Fibroblast of skin of right biceps (primary cell): ENCODE results near the gene CCT6B.
"Not testable (repeated sequence)": the region's sequence is repeated elsewhere in the genome, so short reads cannot be mapped to it uniquely, and the experiment has no call there.

Experiments
- DNase-seq: peaks from one replicate; pipeline ENCODE4 v3.0.0-alpha.2; 2013

CCT6B gene, protein sequence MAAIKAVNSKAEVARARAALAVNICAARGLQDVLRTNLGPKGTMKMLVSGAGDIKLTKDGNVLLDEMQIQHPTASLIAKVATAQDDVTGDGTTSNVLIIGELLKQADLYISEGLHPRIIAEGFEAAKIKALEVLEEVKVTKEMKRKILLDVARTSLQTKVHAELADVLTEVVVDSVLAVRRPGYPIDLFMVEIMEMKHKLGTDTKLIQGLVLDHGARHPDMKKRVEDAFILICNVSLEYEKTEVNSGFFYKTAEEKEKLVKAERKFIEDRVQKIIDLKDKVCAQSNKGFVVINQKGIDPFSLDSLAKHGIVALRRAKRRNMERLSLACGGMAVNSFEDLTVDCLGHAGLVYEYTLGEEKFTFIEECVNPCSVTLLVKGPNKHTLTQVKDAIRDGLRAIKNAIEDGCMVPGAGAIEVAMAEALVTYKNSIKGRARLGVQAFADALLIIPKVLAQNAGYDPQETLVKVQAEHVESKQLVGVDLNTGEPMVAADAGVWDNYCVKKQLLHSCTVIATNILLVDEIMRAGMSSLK

DNA sequence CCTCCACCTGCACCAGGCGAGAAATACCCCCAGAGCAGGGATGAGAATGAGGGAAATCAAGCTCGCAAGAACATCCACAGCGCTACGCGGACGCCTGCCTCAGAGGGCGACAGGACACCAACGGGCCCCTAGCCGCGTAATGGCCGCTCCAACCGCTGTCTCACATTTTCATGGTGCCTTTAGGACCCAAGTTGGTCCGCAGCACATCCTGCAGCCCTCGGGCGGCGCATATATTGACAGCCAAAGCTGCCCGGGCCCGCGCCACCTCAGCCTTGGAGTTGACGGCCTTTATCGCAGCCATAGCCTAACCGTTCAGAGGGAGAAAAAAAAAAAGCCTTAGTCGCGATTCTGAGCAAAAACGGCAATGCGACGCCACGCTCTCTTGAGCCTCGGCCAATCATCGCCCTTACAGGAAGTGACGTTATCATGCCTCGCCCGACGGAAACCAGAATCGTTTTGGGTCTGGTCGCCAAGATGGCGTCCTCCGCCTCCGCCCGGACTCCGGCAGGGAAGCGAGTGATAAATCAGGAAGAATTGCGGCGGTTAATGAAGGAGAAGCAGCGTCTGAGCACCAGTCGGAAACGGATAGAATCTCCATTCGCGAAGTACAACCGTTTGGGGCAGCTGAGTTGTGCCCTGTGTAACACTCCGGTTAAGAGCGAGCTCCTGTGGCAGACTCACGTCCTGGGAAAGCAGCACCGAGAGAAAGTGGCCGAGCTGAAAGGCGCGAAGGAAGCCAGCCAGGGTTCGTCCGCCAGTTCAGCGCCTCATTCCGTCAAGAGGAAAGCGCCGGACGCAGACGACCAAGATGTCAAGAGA lies at the start of gene CCT6B, which contains the start of gene ZNF830:
Gene CCT6B, minus strand, starts transcription at position 368 of the 819 bp plus-strand sequence. Its CDS starts 67 bp downstream, at position 301.
Gene ZNF830, plus strand, starts transcription at position 448 of the 819 bp plus-strand sequence. Its CDS starts 27 bp downstream, at position 475.
- DNase-seq = peak; percentile 95

DNA sequence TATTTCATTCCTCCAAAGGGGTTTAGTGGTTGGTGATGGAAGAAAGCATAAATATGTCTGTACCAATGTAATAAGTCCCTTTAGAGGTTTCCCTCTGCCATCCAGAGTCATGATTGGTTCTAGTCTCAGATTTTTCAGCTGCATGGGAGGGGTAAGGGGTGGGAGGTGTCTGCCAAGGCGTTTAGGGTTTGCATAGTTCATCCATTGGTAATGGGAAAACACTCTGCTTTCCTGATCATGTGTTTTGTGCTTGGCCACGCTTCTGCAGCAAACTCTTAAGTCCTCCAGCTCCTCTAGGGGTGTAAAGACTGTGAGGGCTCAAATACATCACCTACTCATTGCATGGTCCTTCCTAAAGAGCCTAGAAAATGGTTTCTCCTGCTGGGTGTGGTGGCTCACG lies 48.8 kb upstream of the CCT6B start:
- DNase-seq = no peak

GRCh38 chr17:35006961-35007360 lies 45.7 kb upstream of the CCT6B start:
- no peak for DNase-seq

DNA sequence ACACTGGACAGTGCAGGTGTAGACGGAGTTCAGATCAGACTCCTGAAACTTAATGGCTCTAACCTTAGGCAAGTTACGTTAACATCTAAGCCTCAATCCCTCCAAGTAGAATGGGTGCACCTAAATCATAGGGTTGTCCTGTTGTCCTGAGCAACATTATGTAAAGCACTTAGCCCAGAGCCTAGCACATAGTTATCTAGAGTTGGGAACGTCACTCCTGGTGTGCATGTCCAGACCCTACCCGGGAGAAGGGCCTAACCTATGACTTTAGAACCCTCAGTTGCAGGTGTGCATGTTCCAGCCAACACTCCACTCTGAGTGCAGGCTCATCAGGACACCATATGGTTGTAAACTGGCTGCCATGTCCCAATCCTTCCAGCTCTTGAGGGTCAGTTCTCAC lies 45.1 kb upstream of the CCT6B start:
- DNase-seq = no peak

DNA sequence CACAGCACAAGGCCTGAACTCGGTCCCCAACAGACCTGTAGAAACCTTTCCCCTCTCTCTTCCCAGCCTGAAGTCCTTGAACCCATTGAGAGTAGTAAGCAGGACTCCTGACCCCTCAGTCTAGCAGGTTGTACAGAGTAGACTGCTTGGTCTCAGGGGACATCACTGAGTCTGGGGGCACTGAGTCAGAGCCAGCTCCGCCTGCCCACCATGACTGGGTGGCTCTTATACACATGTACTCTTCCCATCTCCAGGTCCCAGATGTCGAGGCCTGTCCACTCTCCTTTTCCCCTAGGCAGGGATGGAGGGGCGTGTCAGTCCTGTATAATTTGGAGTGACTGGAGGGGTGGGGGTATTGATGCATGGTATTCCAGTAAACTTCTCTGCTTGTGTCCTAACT lies 42.5 kb upstream of the CCT6B start:
- DNase-seq = no peak

GRCh38 chr17:35002876-35003551 lies 41.8 kb upstream of the CCT6B start:
- DNase-seq = no peak

DNA sequence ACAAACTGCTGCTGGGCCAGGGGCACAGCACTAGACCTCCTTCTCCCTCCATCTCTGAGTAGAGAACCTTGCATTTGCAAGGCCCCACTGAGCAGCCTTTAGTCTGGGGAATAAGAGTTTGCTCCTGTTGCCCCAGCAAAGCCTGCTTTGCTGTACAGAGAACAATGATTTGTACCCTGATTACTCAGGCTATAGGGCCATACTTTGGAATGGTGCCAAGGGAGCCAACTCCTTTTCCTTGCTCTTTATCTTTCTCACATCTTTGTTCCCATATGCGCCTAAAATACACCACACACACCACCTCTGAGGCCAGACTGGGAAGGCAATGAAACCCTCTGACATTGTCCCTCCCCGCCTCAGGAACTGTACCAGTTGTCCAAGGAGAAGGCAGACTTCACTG lies 40.3 kb upstream of the CCT6B start:
- DNase-seq = no peak

DNA sequence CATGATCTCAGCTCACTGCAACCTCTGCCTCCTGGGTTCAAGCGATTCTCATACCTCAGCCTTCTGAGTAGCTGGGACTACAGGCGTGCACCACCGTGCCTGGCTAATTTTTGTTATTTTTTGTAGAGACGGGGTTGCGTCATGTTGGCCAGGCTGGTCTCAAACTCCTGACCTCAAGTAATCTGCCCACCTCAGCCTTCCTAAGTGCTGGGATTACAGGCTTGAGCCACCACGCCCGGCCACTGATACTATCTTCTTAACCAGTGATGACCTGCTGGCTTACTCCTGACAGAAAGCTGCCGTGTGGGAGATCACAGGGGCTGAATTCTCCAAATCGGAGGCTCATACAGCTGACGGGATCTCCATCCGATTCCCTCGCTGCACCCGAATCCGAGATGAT lies 39.7 kb upstream of the CCT6B start:
- DNase-seq = not testable (repeated sequence)

GRCh38 chr17:34999456-34999855 lies 38.2 kb upstream of the CCT6B start:
- DNase-seq = no peak

GRCh38 chr17:34998205-34998604 lies 36.9 kb upstream of the CCT6B start:
- peak; percentile 62 for DNase-seq

GRCh38 chr17:34997355-34997862 lies 36.1 kb upstream of the CCT6B start:
- DNase-seq = peak; percentile 81

DNA sequence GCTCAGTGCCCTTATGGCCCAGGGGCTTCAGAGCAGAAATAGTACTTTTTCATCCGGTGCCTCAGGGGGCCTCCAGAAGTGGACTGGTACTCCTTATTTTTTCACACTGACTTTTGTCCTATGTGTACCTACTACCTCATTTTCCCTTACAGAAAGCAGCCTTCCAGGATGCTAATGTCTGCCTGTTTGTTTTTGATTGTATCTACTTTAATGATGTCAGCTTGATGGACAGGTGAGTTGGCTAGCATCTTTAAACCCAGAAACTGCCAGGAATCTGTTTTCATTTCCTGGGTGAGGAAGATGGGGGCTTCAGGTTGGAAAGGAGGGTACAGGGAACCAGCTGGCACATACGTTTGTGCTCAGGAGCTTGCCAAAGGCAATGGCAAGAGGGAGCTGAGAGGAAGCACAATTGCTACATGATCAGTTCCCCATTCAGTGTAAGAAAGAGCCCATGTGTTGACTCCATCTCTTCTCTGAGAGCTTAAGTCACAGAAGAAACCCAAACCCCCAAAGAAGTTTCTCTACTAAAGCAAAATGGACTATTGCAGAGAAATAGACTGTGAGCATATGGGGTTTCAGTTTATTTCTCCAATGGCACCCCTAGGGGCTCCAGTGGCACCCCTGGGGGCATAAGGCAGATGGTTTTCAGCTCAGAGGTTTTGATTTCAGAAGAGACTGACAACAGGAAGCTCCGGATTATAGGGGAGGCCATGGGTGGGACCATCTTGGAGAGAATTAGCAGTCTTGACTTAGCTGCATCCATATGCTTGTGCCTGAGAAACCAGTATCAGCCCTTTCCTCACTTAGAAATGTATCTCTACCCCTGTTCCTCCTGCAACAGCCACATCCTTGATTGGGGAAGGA lies 35.4 kb upstream of the CCT6B start:
- DNase-seq = no peak

DNA sequence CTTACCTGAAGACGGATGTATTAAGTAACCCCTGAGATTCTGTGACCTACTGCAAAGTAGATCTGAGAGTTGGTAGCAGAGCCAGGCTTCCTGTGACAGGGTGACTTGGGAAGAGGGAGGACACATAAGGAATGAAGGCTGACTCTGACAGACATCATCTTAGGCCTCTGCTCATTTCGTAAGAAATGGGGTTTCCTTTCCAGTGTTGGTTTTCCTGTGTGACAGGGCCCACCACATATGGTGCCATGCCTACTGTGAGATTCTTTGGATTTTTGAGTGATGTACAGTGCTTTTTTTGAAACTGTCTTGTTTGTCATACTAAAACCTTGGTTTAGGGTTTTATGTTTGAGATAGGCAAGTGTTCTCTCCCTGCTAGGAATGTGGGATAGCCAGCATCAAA lies 31.8 kb upstream of the CCT6B start:
- DNase-seq = no peak

DNA sequence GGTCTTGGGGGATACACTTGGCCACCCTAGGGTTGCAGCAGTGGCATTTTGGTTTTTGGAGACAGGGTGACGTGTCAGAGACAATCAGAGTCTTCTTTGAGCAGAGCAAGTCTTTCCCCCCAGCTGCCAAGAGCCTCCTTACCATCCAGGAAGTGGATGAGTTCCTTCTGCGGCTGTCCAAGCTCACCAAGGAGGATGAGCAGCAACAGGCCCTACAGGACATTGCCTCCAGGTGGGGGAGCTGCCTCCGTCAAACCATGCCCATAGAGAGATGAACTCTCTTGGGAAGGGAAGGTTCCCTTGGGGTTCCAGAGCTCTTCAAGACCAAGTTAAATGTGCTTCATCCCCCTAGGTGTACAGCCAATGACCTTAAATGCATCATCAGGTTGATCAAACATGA lies 30.3 kb upstream of the CCT6B start:
- DNase-seq = no peak

GRCh38 chr17:34990921-34991365 lies 29.7 kb upstream of the CCT6B start:
- DNase-seq = no peak

- DNase-seq = no peak
Measured at GRCh38 chr17:34989473-34989872, 28.2 kb upstream of the CCT6B start.

DNA sequence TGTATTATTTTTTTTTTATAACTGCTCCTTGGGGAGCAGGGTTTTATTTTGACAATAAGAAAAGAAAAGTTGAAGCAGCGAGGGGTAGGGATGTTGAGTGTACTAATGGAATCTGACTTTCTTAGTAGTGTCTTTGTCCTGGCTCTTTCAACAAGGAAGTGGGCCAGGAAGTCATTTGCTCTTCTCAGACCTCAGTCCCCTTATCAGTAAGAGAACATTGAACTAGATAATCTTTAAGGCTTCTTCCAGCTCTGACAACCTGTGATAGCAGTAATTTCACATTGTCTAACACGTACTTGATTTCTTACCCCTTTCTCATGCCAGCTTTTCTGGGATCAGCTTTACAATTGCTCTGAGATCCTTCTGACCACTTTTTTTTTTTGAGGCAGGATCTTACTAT lies 27.4 kb upstream of the CCT6B start:
- no peak for DNase-seq

GRCh38 chr17:34987232-34987631 lies 26.0 kb upstream of the CCT6B start:
- DNase-seq = no peak

GRCh38 chr17:34981538-34982241 lies 20.4 kb upstream of the CCT6B start:
- peak; percentile 47 for DNase-seq

DNA sequence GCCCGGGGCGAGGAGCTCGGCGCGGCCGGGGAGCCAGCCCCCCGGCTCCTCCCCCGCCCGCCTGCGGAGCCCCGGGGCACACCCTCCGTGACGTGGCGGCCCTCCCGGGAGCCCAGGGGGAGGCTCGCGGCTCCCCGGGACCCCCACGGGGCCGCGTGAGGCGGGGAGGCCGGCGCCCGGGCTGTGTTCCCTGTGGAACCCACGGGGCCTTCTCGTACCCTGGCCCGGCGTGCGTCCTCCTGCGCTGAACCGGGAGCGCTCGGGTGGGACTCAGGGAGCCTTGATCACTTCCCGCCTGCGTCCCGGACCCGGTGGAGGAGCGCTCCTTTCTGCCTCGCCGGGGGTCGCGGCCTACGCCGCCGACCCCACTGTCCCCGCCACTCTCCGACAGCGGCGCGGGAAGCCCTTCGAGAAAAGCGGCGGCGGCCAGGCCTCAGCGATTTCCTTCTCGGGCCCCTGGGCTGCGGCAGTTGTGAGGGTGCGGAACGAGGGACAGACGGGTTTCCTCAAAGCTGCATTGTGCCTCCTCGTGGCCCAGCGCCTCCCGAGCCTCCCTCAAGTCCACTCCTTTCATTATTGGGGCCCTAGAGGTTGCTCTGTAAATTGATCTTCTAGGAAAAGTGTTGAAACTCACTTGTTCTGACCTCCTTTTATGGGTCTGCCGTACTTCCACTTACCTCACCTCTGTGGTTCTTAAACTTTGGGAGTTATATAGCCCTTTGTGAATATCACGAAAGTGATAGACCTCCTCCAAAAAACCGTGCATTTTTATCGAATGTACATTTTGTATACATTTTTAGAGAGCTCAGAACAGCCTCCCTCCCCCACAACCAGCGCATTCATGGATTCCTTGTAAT lies 19.6 kb upstream of the CCT6B start:
- peak; percentile 85 for DNase-seq
